H1 (cell line): Measurements from ENCODE around the gene DIP2B. TPM values are rescaled to one million over a fixed set of nuclear protein-coding genes. Genes with fewer than 3 reads are reported as not detected.

Experiments used
- CTCF ChIA-PET: fragments of 300-600 bp; sonication (Branson Sonifier 250); formaldehyde crosslinking; loops from one replicate; lab custom pipeline; 2021; ENCODE audit not compliant: partially characterized antibody; lab: Charles Lee
- POLR2A ChIA-PET: fragments of 300-600 bp; sonication (Branson Sonifier 250); formaldehyde crosslinking; loops from one replicate; lab custom pipeline; 2021; ENCODE audit warnings: inconsistent platforms; ENCODE audit not compliant: partially characterized antibody; lab: Charles Lee
- DNase-seq, 2 experiments: peaks; one replicate each; pipeline versions ENCODE4 v3.0.0 to v3.0.0-alpha.2; 2010 to 2022; ENCODE audit warnings: low spot score in 2 of 2, low read depth in 1 of 2, mixed read lengths in 1 of 2
- FAIRE-seq: peaks from 2 replicates; lab custom pipeline; 2011; peaks lifted over from hg19 to GRCh38; lab: Jason Lieb, UNC
- H2AFZ ChIP-seq: 2 replicates; pipeline ENCODE4 v1.8.1; 2012; ENCODE audit warnings: low read length, inconsistent platforms
- H2AK5ac ChIP-seq: 2 replicates; pipeline ENCODE4 v1.6.1; 2013; ENCODE audit warnings: low read depth, low read length
- H2BK120ac ChIP-seq: replicated peaks from 2 replicates; pipeline ENCODE3; 2013; ENCODE audit warnings: low read depth, low read length, inconsistent platforms
- H2BK12ac ChIP-seq: 2 replicates; pipeline ENCODE4 v1.6.1; 2013; ENCODE audit warnings: low read depth, low read length
- H2BK15ac ChIP-seq: 2 replicates; pipeline ENCODE4 v1.6.1; 2013; ENCODE audit warnings: low read length
- H2BK20ac ChIP-seq: 2 replicates; pipeline ENCODE4 v1.6.1; 2013; ENCODE audit warnings: low read length
- H2BK5ac ChIP-seq: 2 replicates; pipeline ENCODE4 v1.6.1; 2013; ENCODE audit warnings: low read depth, low read length
- H3K14ac ChIP-seq: 2 replicates; pipeline ENCODE4 v1.6.1; 2013; ENCODE audit warnings: inconsistent platforms; ENCODE audit not compliant: insufficient read length
- H3K18ac ChIP-seq: 2 replicates; pipeline ENCODE4 v1.6.1; 2013; ENCODE audit warnings: low read length; ENCODE audit errors: extremely low read depth
- H3K23ac ChIP-seq: 2 replicates; pipeline ENCODE4 v1.6.1; 2013; ENCODE audit warnings: inconsistent platforms; ENCODE audit not compliant: insufficient read length
- H3K23me2 ChIP-seq: 2 replicates; pipeline ENCODE4 v1.6.1; 2013; ENCODE audit warnings: low read depth, low read length
- H3K27ac ChIP-seq: 2 replicates; pipeline ENCODE4 v1.6.1; 2011; ENCODE audit warnings: low read depth, low read length, inconsistent platforms
- H3K27me3 ChIP-seq, 4 experiments: replicated peaks in 1 of 4; 1 replicate in 1 of 4; 2 replicates in 3 of 4; pipeline versions ENCODE4 v1.6.1 to v1.8.1; 2011 to 2013; ENCODE audit warnings: low read length in 3 of 4, mild to moderate bottlenecking in 3 of 4, inconsistent platforms in 2 of 4, mixed read lengths in 2 of 4, moderate library complexity in 1 of 4; ENCODE audit not compliant: control insufficient read depth in 3 of 4, insufficient read depth in 3 of 4; ENCODE audit errors: extremely low read depth in 1 of 4
- H3K36me3 ChIP-seq, 4 experiments: 2 replicates each; pipeline versions ENCODE4 v1.6.1 to v1.8.1; 2011 to 2013; ENCODE audit warnings: mild to moderate bottlenecking in 4 of 4, low read length in 3 of 4, moderate library complexity in 2 of 4, control low read depth in 1 of 4, inconsistent platforms in 1 of 4; ENCODE audit not compliant: insufficient read depth in 4 of 4, control insufficient read depth in 2 of 4
- H3K4ac ChIP-seq: replicated peaks from 2 replicates; pipeline ENCODE3; 2013; ENCODE audit warnings: low read length, low read depth, mixed read lengths, inconsistent platforms; ENCODE audit not compliant: insufficient read length
- H3K4me1 ChIP-seq, 4 experiments: replicated peaks in 1 of 4; 1 replicate in 1 of 4; 2 replicates in 3 of 4; pipeline versions ENCODE4 v1.6.1 to v1.8.1; 2011 to 2013; ENCODE audit warnings: low read length in 3 of 4, inconsistent platforms in 2 of 4, mixed read lengths in 1 of 4; ENCODE audit not compliant: insufficient read depth in 4 of 4, control insufficient read depth in 3 of 4
- H3K4me2 ChIP-seq, 2 experiments: 2 replicates each; pipeline versions ENCODE4 v1.6.1 to v1.8.1; 2011 to 2013; ENCODE audit warnings: low read depth in 2 of 2, low read length in 2 of 2, control low read depth in 1 of 2, inconsistent platforms in 1 of 2, mild to moderate bottlenecking in 1 of 2; ENCODE audit not compliant: insufficient read depth in 1 of 2
- H3K4me3 ChIP-seq, 4 experiments: fragments of 200-600, 300-600 bp in 1 of 4; sonication (generic), shearing (Covaris generic), sonication (Bioruptor Twin) in 1 of 4; 2 replicates each; pipeline versions ENCODE4 v1.5.1 to v1.8.1; 2011 to 2016; ENCODE audit warnings: low read length in 4 of 4, low read depth in 3 of 4, control low read depth in 2 of 4, inconsistent platforms in 2 of 4, mild to moderate bottlenecking in 2 of 4, mixed read lengths in 1 of 4, moderate library complexity in 1 of 4; ENCODE audit not compliant: insufficient read depth in 2 of 4; ENCODE audit errors: extremely low read depth in 1 of 4
- H3K56ac ChIP-seq: replicated peaks from 2 replicates; pipeline ENCODE3; 2013; ENCODE audit warnings: low read depth, mild to moderate bottlenecking, mixed read lengths, low read length, inconsistent platforms; ENCODE audit not compliant: insufficient read length
- H3K79me1 ChIP-seq: 2 replicates; pipeline ENCODE4 v1.6.1; 2013; ENCODE audit warnings: low read depth, low read length, control low read depth
- H3K79me2 ChIP-seq, 2 experiments: 2 replicates each; pipeline versions ENCODE4 v1.6.1 to v1.8.1; 2012 to 2013; ENCODE audit warnings: low read length in 2 of 2, mild to moderate bottlenecking in 2 of 2, inconsistent platforms in 1 of 2; ENCODE audit not compliant: insufficient read depth in 2 of 2, control insufficient read depth in 1 of 2
- H3K9ac ChIP-seq, 4 experiments: replicated peaks in 1 of 4; 1 replicate in 1 of 4; 2 replicates in 3 of 4; pipeline versions ENCODE4 v1.6.1 to v1.8.1; 2011 to 2013; ENCODE audit warnings: low read depth in 3 of 4, low read length in 3 of 4, control low read depth in 2 of 4, mild to moderate bottlenecking in 2 of 4, moderate library complexity in 2 of 4, inconsistent platforms in 1 of 4; ENCODE audit errors: extremely low read depth in 1 of 4
- H3K9me3 ChIP-seq, 2 experiments: 2 replicates each; pipeline versions ENCODE4 v1.6.1 to v1.8.1; 2012 to 2013; ENCODE audit warnings: mild to moderate bottlenecking in 2 of 2, moderate library complexity in 2 of 2, control low read depth in 1 of 2, inconsistent platforms in 1 of 2, low read depth in 1 of 2, low read length in 1 of 2, mixed read lengths in 1 of 2; ENCODE audit not compliant: insufficient read depth in 2 of 2
- H4K20me1 ChIP-seq, 2 experiments: replicated peaks in 1 of 2; 2 replicates each; pipeline versions ENCODE3 to v1.8.1; 2011 to 2013; ENCODE audit warnings: inconsistent platforms in 2 of 2, low read length in 2 of 2, mild to moderate bottlenecking in 1 of 2; ENCODE audit not compliant: insufficient read depth in 2 of 2, control insufficient read depth in 1 of 2
- H4K5ac ChIP-seq: 2 replicates; pipeline ENCODE4 v1.6.1; 2013; ENCODE audit warnings: low read length, low read depth, mixed read lengths, inconsistent platforms; ENCODE audit not compliant: insufficient read length
- H4K8ac ChIP-seq: 2 replicates; pipeline ENCODE4 v1.8.0; 2013; ENCODE audit warnings: mild to moderate bottlenecking, moderate library complexity, low read length, inconsistent platforms; ENCODE audit not compliant: insufficient read depth; ENCODE audit errors: extremely low read depth
- H4K91ac ChIP-seq: replicated peaks from 2 replicates; pipeline ENCODE3; 2013; ENCODE audit warnings: low read length, mixed read lengths, inconsistent platforms; ENCODE audit not compliant: insufficient read length
- CHD2 ChIP-seq: IDR thresholded peaks from 2 replicates; pipeline ENCODE4 v1.6.1; 2012; ENCODE audit warnings: low read length, improper control_type of control experiment
- EP300 ChIP-seq, 2 experiments: IDR thresholded peaks; 1 replicate in 1 of 2; 2 replicates in 1 of 2; pipeline ENCODE4 v1.6.1; 2011 to 2012; ENCODE audit warnings: low read depth in 2 of 2, low read length in 2 of 2, mild to moderate bottlenecking in 2 of 2, borderline replicate concordance in 1 of 2, inconsistent platforms in 1 of 2, moderate library complexity in 1 of 2
- POU5F1 ChIP-seq: IDR thresholded peaks from 2 replicates; pipeline ENCODE4 v1.6.1; 2011; ENCODE audit warnings: low read depth, mild to moderate bottlenecking, low read length, moderate library complexity
- SAP30 ChIP-seq: fragments of 300-600 bp; sonication (generic); IDR thresholded peaks from 2 replicates; pipeline ENCODE4 v1.7.1; 2012; ENCODE audit warnings: low read length, moderate library complexity, mild to moderate bottlenecking, inconsistent platforms; ENCODE audit not compliant: insufficient read depth, insufficient replicate concordance
- WGBS, 2 experiments: shearing (Covaris generic) in 1 of 2; methylation state at CpG; one replicate each; pipeline versions ENCODE4 v1.1.6 to v1.1.7; 2013 to 2015; ENCODE audit warnings: low lambda C conversion rate in 2 of 2, mixed read lengths in 2 of 2, inconsistent platforms in 1 of 2, low coverage in 1 of 2, missing lambda C conversion rate in 1 of 2; ENCODE audit not compliant: insufficient replicate concordance in 2 of 2, insufficient coverage in 1 of 2, insufficient read length in 1 of 2; ENCODE audit errors: extremely low coverage in 1 of 2, missing lambda C conversion rate in 1 of 2; 5-methylcytosine and 5-hydroxymethylcytosine counted together
- polyA plus RNA-seq, 7 experiments: library from polyadenylated mRNA; depleted of rRNA in 3 of 7; stranded (reverse) in 5 of 7; unstranded in 2 of 7; fragments of >200 nt in 5 of 7; fragments of 200-250 nt in 2 of 7; gene quantifications; 1 replicate in 5 of 7; 2 replicates in 1 of 7; 4 replicates in 1 of 7; pipeline versions ENCODE4 v1.2.1 to v1.2.3, GENCODE V29; 2011 to 2013; ENCODE audit warnings: missing spikeins in 2 of 7, mixed read lengths in 2 of 7
- total RNA-seq: library from RNA; stranded (reverse); fragmentation: NEBNext Ultra II Directional; extraction: Animal tissue kit (Norgen Biotek cat#: 25700); gene quantifications from 2 replicates; pipeline ENCODE4 v1.2.1, GENCODE V29; 2021

Gene DIP2B
- total and polyA plus RNA-seq, 2 of the 8 experiments (the other 6 are each of a cell fraction or from before 2014, with no cell fraction given), result 11.1 to 29.6 TPM

DNA sequence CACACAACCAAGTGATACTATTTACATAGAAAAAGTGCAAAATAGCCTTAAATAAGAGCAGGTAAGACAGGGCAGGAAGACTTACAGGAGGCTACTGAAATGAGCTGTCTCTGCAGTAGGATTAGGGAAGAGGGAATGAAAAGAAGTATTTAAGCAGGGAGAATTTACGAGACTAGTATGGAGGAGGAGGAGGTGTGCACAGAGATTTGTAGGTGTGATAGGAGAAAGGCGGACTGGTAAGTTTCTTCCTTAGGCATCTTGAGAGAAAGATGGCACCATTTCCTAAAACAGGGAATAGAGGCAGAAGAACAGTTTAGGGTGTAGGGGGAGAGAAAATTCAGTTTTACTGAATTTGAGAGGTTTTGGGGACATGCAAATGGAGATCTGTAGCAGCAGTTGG lies 25.7 kb downstream of the DIP2B start:
- ChIA-PET CTCF (interaction anchor here (1.0 kb wide), 1 partner anchor 66 kb away, joined by 3 read pairs; no protein-coding TSS in a partner anchor), POLR2A (interaction anchor here (0.6 kb wide), 1 partner anchor 33 kb away, joined by 3 read pairs; no protein-coding TSS in a partner anchor)
- H2BK12ac ChIP-seq, result no peak overlapping the region
- H2AFZ ChIP-seq, result no peak overlapping the region
- no peak overlapping the region for H3K23ac ChIP-seq
- H3K79me2 ChIP-seq, result peaks cover 4 to 62% of the 10 kb centered on the region in 2 experiments
- H3K27me3 ChIP-seq, result no peaks in the 10 kb centered on the region
- peak overlapping the region; percentile 32; the same call in 1 of the 2 replicates for H2AK5ac ChIP-seq
- H3K79me1 ChIP-seq, result peaks cover 14% of the 10 kb centered on the region
- H3K14ac ChIP-seq, result no peak overlapping the region
- TF ChIP-seq SAP30, result no peak
- no peak for TF ChIP-seq POU5F1
- TF ChIP-seq CHD2, result no peak
- no peak for TF ChIP-seq EP300 (IDR thresholded peaks at IDR 0.05; ENCODE audit: borderline replicate concordance in 1 of 2, low read depth in 2 of 2, low read length in 2 of 2)
- H4K91ac ChIP-seq, result no peak overlapping the region
- no peak overlapping the region for H3K4me2 ChIP-seq
- H3K4me1 ChIP-seq, result peaks cover 0 to 8% (median 0%) of the 10 kb centered on the region in 4 experiments; a peak in 3 of 7 replicates
- H3K27ac ChIP-seq, result no peak overlapping the region
- no peak overlapping the region for H2BK120ac ChIP-seq
- FAIRE-seq (no peak), DNase-seq (no peak)
- no peak overlapping the region for H2BK5ac ChIP-seq
- no peak overlapping the region for H4K8ac ChIP-seq
- 93% methylated on average over 2 of the region's 2 CpGs; no CpG with 5 or more reads in 1 of the 2 experiments for WGBS, 2 experiments
- H3K36me3 ChIP-seq, result no peaks in the 10 kb centered on the region; a peak in 1 of 8 replicates
- H2BK15ac ChIP-seq, result no peak overlapping the region
- H2BK20ac ChIP-seq, result no peak overlapping the region
- H4K20me1 ChIP-seq, result peaks cover 0 to 3% of the 10 kb centered on the region in 2 experiments
- H3K9me3 ChIP-seq, result no peaks in the 10 kb centered on the region
- no peak overlapping the region for H4K5ac ChIP-seq
- no peaks in the 10 kb centered on the region for H3K23me2 ChIP-seq
- no peak overlapping the region for H3K18ac ChIP-seq
- H3K56ac ChIP-seq, result no peak overlapping the region
- no peak overlapping the region for H3K4ac ChIP-seq
- H3K4me3 ChIP-seq, result no peak overlapping the region
- no peak overlapping the region for H3K9ac ChIP-seq
